OCI-LY3 (cell line): Measurements from ENCODE around the gene CCR7.

Source experiments
- CTCF ChIP-seq: fragments of 200-600, 300-600 bp; sonication (generic); IDR thresholded peaks from 2 replicates; pipeline ENCODE4 v1.5.1; 2014; ENCODE audit warnings: antibody characterized with exemption, low read length, low read depth
- EZH2phosphoT487 ChIP-seq: fragments of 200-600 bp; shearing (Covaris generic); IDR thresholded peaks from 2 replicates; pipeline ENCODE4 v1.6.1; 2018; ENCODE audit warnings: antibody characterized with exemption, mixed run types, low read depth

- TF ChIP-seq CTCF (no peak), EZH2phosphoT487 (no peak)
Observed at GRCh38 chr17:40614431-40615067, 49.3 kb upstream of the CCR7 start.
